B cell (primary cell): Measurements from ENCODE around the gene MPP7. TPM values are rescaled to one million over a fixed set of nuclear protein-coding genes. Genes with fewer than 3 reads are reported as not detected.

Experiments
- ATAC-seq: fragments of 200-7000 bp; cut with Tn5 transposase; one replicate; pipeline ENCODE4 v1.10.0; 2021; ENCODE audit warnings: low read depth, mild to moderate bottlenecking, moderate number of reproducible peaks, moderate library complexity
- CTCF ChIA-PET: fragments of 350-600 bp; sonication (Branson Sonifier 250); formaldehyde crosslinking; loops from one replicate; lab custom pipeline; 2021; ENCODE audit warnings: antibody characterized with exemption, inconsistent platforms; lab: Charles Lee
- POLR2A ChIA-PET: fragments of 350-600 bp; sonication (Branson Sonifier 250); formaldehyde crosslinking; loops from one replicate; lab custom pipeline; 2021; ENCODE audit warnings: antibody characterized with exemption; lab: Charles Lee
- DNase-seq: peaks from one replicate; pipeline ENCODE4 v3.0.0; 2013
- H2AFZ ChIP-seq: 2 replicates; pipeline ENCODE4 v1.6.1; 2012; ENCODE audit warnings: mild to moderate bottlenecking, low read depth, low read length; ENCODE audit not compliant: insufficient read depth, poor library complexity, severe bottlenecking
- H3K27ac ChIP-seq, 2 donors: 1 replicate in 1 of 2; 2 replicates in 1 of 2; pipeline ENCODE4 v1.5.1; 2012 to 2013; ENCODE audit warnings: low read length in 2 of 2, mild to moderate bottlenecking in 2 of 2, moderate library complexity in 1 of 2
- H3K27me3 ChIP-seq, 4 experiments: fragments of 200-600 bp in 1 of 4; sonication (generic) in 1 of 4; replicated peaks in 1 of 4; 1 replicate in 2 of 4; 2 replicates in 2 of 4; pipeline versions ENCODE4 v1.6.1 to v1.7.0; 2013 to 2016; ENCODE audit warnings: low read length in 3 of 4, mild to moderate bottlenecking in 2 of 4, mixed read lengths in 1 of 4, moderate library complexity in 1 of 4; ENCODE audit not compliant: insufficient read depth in 4 of 4, control insufficient read depth in 3 of 4; ENCODE audit errors: control extremely low read depth in 1 of 4
- H3K36me3 ChIP-seq, 2 experiments: replicated peaks in 1 of 2; 1 replicate in 1 of 2; 2 replicates in 1 of 2; pipeline versions ENCODE4 v1.6.1 to v1.7.1; 2013; ENCODE audit warnings: low read length in 1 of 2; ENCODE audit not compliant: insufficient read depth in 2 of 2, control insufficient read depth in 1 of 2; ENCODE audit errors: control extremely low read depth in 1 of 2, extremely low read depth in 1 of 2
- H3K4me1 ChIP-seq, 2 donors: fragments of 200-600 bp in 1 of 2; sonication (generic) in 1 of 2; 1 replicate in 1 of 2; 2 replicates in 1 of 2; pipeline versions ENCODE4 v1.5.1 to v1.6.1; 2013 to 2017; ENCODE audit warnings: low read length in 2 of 2; ENCODE audit not compliant: control insufficient read depth in 2 of 2, insufficient read depth in 2 of 2
- H3K4me2 ChIP-seq: replicated peaks from 2 replicates; pipeline ENCODE3; 2012; ENCODE audit warnings: mild to moderate bottlenecking, low read depth, low read length; ENCODE audit not compliant: poor library complexity, severe bottlenecking
- H3K4me3 ChIP-seq, 5 experiments: fragments of 200-600 bp in 1 of 5; sonication (generic) in 1 of 5; 1 replicate in 3 of 5; 2 replicates in 2 of 5; pipeline versions ENCODE4 v1.5.1 to v1.7.0; 2011 to 2016; ENCODE audit warnings: low read length in 4 of 5, mild to moderate bottlenecking in 4 of 5, low read depth in 2 of 5, control low read depth in 1 of 5, moderate library complexity in 1 of 5; ENCODE audit not compliant: insufficient read depth in 1 of 5; ENCODE audit errors: control extremely low read depth in 1 of 5, extremely low read depth in 1 of 5
- H3K79me2 ChIP-seq: fragments of 200-600 bp; sonication (generic); one replicate; pipeline ENCODE4 v1.6.0; 2016; ENCODE audit warnings: low read length; ENCODE audit not compliant: control insufficient read depth, insufficient read depth
- H3K9ac ChIP-seq: fragments of 200-600 bp; sonication (generic); 2 replicates; pipeline ENCODE4 v1.6.1; 2017; ENCODE audit warnings: mild to moderate bottlenecking, low read length, moderate library complexity
- H3K9me3 ChIP-seq, 3 donors: one replicate each; pipeline versions ENCODE4 v1.6.1 to v1.7.1; 2013; ENCODE audit warnings: low read length in 2 of 3; ENCODE audit not compliant: control insufficient read depth in 2 of 3, insufficient read depth in 1 of 3; ENCODE audit errors: control extremely low read depth in 1 of 3
- H4K20me1 ChIP-seq: 2 replicates; pipeline ENCODE4 v1.6.0; 2012; ENCODE audit warnings: mild to moderate bottlenecking, low read length; ENCODE audit not compliant: insufficient read depth, control insufficient read depth, poor library complexity, severe bottlenecking
- H3K27ac Mint-ChIP-seq: one replicate; pipeline ENCODE4 v1.8.0; 2021; ENCODE audit warnings: mixed read lengths
- H3K27me3 Mint-ChIP-seq: one replicate; pipeline ENCODE4 v1.8.0; 2021; ENCODE audit warnings: mixed read lengths
- H3K4me1 Mint-ChIP-seq: one replicate; pipeline ENCODE4 v1.8.0; 2021; ENCODE audit warnings: mixed read lengths
- H3K4me3 Mint-ChIP-seq: one replicate; pipeline ENCODE4 v1.8.0; 2021; ENCODE audit warnings: mixed read lengths
- H3K9me3 Mint-ChIP-seq: one replicate; pipeline ENCODE4 v1.8.0; 2022; ENCODE audit warnings: mixed read lengths; ENCODE audit not compliant: insufficient read depth
- EZH2 ChIP-seq: IDR thresholded peaks from 2 replicates; pipeline ENCODE4 v1.6.1; 2012; ENCODE audit warnings: borderline replicate concordance, low read depth, mild to moderate bottlenecking, moderate library complexity, low read length; ENCODE audit not compliant: insufficient read depth, poor library complexity, severe bottlenecking
- WGBS: methylation state at CpG from one replicate; pipeline ENCODE4 v1.1.5; 2013; ENCODE audit warnings: missing lambda C conversion rate; ENCODE audit not compliant: insufficient coverage; 5-methylcytosine and 5-hydroxymethylcytosine counted together
- intact Hi-C: fragments of 100-400 bp; cut with micrococcal nuclease; formaldehyde crosslinking; loops from one replicate; pipeline ENCODE4 v1.10.0; 2022
- polyA plus RNA-seq: library from polyadenylated mRNA; depleted of rRNA; stranded (reverse); fragments of >200 nt; gene quantifications from 2 replicates; pipeline ENCODE4 v1.2.3, GENCODE V29; 2012
- total RNA-seq, 2 donors: library from RNA; stranded (reverse); fragments of 120-200 nt in 1 of 2; gene quantifications; 1 replicate in 1 of 2; 2 replicates in 1 of 2; pipeline versions ENCODE4 v1.2.3 to v1.2.4, GENCODE V29; 2013 to 2022
- TF ChIP-seq, protein P1 (sequence below): fragments of 200-600 bp; IDR thresholded peaks from one replicate; pipeline ENCODE4 v1.8.0; 2022; ENCODE audit warnings: antibody characterized with exemption, mild to moderate bottlenecking

The MPP7 gene
- total and polyA plus RNA-seq, 2 donors (not counting 1 experiment from before 2014, with no cell fraction given) = 2.1 to 13.1 TPM

DNA sequence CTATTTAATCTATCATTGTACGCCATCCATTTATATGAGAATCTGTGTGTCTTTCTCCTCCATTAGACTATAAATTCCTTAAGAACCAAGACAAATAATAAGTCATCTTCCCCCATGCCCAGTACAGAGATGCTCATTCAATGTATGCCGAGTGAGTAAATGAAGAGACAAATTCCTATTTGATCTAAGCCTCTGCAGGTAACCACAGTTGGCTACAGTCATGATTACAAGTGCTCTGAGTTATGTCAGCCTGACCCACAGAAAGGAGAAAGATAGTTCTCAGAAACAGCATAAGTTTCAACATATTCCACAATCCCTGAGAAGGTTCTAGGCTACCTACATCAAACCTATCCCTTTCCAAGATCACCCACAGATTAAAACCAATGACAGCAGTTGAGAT, 46.1 kb downstream of the MPP7 start:
- H3K4me1 Mint-ChIP-seq = peaks cover 12% of the 10 kb centered on the region

DNA sequence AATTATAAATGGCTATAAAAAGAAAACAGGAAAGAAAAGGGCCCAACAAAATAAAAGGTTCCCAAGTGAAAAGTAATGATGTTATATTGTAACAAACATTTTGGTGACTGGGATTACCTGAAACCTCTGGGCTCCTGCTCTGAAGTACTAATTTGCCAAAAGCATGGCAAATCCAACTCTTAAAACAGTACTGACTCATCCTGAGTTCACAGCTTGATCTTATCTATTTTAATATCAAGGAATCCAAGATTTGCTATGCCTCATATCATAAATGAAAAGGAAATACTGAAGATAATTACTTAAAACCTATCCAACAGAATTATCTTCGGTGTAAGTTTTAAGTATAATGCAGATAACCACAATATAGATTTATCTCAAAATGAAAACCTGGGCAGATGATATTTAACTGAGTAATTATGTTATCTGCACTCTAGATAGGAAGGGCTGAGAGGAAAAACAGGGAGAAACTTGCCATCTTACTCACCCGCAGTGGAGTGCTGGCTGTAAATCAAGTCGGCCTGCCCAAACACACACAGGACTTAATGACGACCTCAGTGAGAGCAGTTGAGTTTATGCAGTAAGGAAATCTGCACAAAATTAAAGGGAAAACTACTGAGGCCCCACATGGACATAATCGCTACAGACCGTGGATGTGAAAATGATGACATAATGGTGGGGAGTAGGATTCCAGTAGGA, 48.4 kb downstream of the MPP7 start:
- no peaks in the 10 kb centered on the region for H3K9me3 Mint-ChIP-seq
- no peak for ATAC-seq
- H3K9ac ChIP-seq = no peak overlapping the region
- peaks cover 0 to 2% (median 0%) of the 10 kb centered on the region in 4 experiments for H3K27me3 ChIP-seq
- ChIA-PET POLR2A (no interaction called here), CTCF (interaction anchor here (0.6 to 5.5 kb wide), 7 partner anchors 11 to 139 kb away, joined by 4 to 168 read pairs (median 5); no protein-coding TSS in a partner anchor)
- H3K4me2 ChIP-seq = no peak overlapping the region
- intact Hi-C loops = loop anchor here (5.0 kb wide), 1 partner anchor 48 kb away; the partner anchor contains the start of gene MPP7
- H3K27ac Mint-ChIP-seq = no peak overlapping the region
- no peaks in the 10 kb centered on the region for H3K36me3 ChIP-seq
- H3K4me3 ChIP-seq = no peak overlapping the region
- no peak overlapping the region for H3K4me3 Mint-ChIP-seq
- no peaks in the 10 kb centered on the region for H3K4me1 Mint-ChIP-seq
- H3K9me3 ChIP-seq = no peaks in the 10 kb centered on the region
- DNase-seq = no peak
- TF ChIP-seq, protein P1, sequence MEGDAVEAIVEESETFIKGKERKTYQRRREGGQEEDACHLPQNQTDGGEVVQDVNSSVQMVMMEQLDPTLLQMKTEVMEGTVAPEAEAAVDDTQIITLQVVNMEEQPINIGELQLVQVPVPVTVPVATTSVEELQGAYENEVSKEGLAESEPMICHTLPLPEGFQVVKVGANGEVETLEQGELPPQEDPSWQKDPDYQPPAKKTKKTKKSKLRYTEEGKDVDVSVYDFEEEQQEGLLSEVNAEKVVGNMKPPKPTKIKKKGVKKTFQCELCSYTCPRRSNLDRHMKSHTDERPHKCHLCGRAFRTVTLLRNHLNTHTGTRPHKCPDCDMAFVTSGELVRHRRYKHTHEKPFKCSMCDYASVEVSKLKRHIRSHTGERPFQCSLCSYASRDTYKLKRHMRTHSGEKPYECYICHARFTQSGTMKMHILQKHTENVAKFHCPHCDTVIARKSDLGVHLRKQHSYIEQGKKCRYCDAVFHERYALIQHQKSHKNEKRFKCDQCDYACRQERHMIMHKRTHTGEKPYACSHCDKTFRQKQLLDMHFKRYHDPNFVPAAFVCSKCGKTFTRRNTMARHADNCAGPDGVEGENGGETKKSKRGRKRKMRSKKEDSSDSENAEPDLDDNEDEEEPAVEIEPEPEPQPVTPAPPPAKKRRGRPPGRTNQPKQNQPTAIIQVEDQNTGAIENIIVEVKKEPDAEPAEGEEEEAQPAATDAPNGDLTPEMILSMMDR = no peak
- TF ChIP-seq EZH2 = no peak
- peaks cover 4% of the 10 kb centered on the region for H3K27me3 Mint-ChIP-seq
- no peaks in the 10 kb centered on the region for H4K20me1 ChIP-seq
- H3K79me2 ChIP-seq = no peaks in the 10 kb centered on the region
- H2AFZ ChIP-seq = no peak overlapping the region
- WGBS = no CpG with 5 or more reads among the region's 6 CpGs
- H3K4me1 ChIP-seq = no peaks in the 10 kb centered on the region
- H3K27ac ChIP-seq = no peak overlapping the region

More for the DNA sequence above, 46.1 kb downstream of the MPP7 start:
- Histone ChIP-seq H2AFZ (no peak overlapping the region), H3K36me3 (no peaks in the 10 kb centered on the region), H3K4me1 (peaks cover 11% of the 10 kb centered on the region in 2 donors), H3K4me3 (no peak overlapping the region), H3K9ac (no peak overlapping the region), H3K9me3 (no peaks in the 10 kb centered on the region), H3K79me2 (no peaks in the 10 kb centered on the region), H3K4me2 (no peak overlapping the region), H4K20me1 (no peaks in the 10 kb centered on the region), H3K27ac (no peak overlapping the region), H3K27me3 (peaks cover 0 to 2% (median 0%) of the 10 kb centered on the region in 4 experiments)
- ChIA-PET CTCF (interaction anchor here (1.2 kb wide), 1 partner anchor 125 kb away, joined by 4 read pairs; no protein-coding TSS in a partner anchor), POLR2A (no interaction called here)
- Mint-ChIP-seq H3K4me3 (no peak overlapping the region), H3K9me3 (no peaks in the 10 kb centered on the region), H3K27me3 (peaks cover 4% of the 10 kb centered on the region), H3K27ac (no peak overlapping the region)
- DNase-seq (no peak), ATAC-seq (no peak)
- intact Hi-C loops = no loop called here
- WGBS = 100% methylated on average over 1 of the region's 2 CpGs
- TF ChIP-seq EZH2 = no peak
- TF ChIP-seq, protein P1 = no peak
